Right forelimb (tissue), 1 donor: ENCODE measurements around the gene MYRF.

Experiments used
- DNase-seq: peaks from one replicate; pipeline ENCODE4 v3.0.0-alpha.2; 2018

Gene MYRF

GRCh38 chr11:61778920-61779650 is 26.6 kb downstream of the MYRF start:
- no peak for DNase-seq

- no peak for DNase-seq
These were observed 27.5 kb downstream of the MYRF start for GRCh38 chr11:61779666-61780525.

- DNase-seq: no peak
These were observed 28.2 kb downstream of the MYRF start for GRCh38 chr11:61780581-61781162.

- no peak for DNase-seq
These were observed 29.1 kb downstream of the MYRF start for GRCh38 chr11:61781585-61781984.

GRCh38 chr11:61782299-61782698 is 29.9 kb downstream of the MYRF start:
- DNase-seq: no peak

- no peak for DNase-seq
These were observed 30.4 kb downstream of the MYRF start for GRCh38 chr11:61782841-61783240.

- no peak for DNase-seq
These were observed 31.5 kb downstream of the MYRF start for GRCh38 chr11:61783717-61784505.

- no peak for DNase-seq
These were observed 32.0 kb downstream of the MYRF start for GRCh38 chr11:61784506-61784805.

DNA sequence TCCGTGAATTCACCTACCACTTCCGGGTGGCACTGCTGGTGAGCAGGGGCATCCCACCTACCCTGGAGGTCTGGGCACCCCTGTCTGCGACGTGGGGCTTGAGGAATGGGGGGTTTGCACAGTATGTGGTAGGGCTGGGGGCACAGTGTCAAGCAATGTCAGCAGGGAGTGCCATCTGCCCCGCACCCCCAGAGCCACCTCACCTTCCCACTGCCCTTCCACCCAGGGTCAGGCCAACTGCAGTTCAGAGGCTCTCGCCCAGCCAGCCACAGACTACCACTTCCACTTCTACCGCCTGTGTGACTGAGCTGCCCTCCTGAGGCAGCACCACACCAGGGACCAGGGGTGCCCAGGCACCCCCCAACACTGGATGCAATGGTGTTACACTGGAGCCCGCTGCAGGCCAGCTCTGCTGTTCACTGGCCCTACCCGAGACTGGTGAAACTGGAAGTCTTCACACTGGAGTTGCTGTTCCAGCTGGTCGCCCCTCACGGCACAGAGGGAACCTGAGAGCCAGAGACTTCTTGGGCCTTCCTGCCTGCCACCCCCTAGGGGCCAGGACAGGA is 33.5 kb downstream of the MYRF start:
- DNase-seq: no peak

GRCh38 chr11:61787928-61788491 is 35.6 kb downstream of the MYRF start:
- no peak for DNase-seq

GRCh38 chr11:61791737-61792309 is 39.4 kb downstream of the MYRF start:
- DNase-seq: peak; percentile 81

DNA sequence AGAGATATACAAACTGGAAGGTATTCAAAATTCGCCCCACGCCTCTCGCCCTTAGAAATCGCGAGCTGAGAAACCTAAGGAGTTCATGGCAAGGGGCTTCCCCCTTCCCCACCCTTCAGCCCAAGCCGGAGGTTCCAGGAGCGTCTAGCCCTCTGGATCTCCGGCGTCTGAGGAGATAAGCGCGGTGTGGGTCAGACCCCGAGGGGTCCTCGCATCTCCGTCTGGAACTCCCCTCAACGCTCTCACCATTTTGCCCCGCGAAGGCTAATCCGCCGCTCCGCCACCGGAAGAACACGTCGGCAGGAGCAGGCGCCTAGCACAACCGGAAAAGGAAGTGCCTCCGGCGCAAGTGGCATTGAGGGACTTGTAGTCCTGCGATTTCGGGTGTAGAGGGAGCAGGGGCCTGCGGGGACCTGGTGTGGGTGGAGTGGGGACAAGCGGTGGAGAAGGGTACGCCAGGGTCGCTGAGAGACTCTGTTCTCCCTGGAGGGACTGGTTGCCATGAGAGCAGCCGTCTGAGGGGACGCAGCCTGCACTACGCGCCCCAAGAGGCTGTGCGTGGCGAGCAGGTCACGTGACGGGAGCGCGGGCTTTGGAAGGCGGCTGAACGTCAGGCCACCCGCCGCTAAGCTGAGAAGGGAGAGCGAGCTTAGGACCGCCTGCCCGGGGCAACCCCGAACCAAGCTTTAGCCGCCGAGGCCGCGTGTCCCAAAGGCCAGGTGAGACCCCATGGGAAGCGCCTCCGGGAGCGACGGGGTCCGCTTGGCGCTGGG is 40.1 kb downstream of the MYRF start, which contains the start of the genes FEN1 and TMEM258:
FEN1 (plus strand) TSS at position 602 of the 773 bp plus-strand sequence. CDS start 2,451 bp downstream, outside the sequence.
TMEM258 (minus strand) TSS at position 290 of the 773 bp plus-strand sequence; CDS start at position 249, 41 bp downstream.
- DNase-seq: peak; percentile 95

GRCh38 chr11:61793083-61793828 is 40.8 kb downstream of the MYRF start:
- no peak for DNase-seq

DNA sequence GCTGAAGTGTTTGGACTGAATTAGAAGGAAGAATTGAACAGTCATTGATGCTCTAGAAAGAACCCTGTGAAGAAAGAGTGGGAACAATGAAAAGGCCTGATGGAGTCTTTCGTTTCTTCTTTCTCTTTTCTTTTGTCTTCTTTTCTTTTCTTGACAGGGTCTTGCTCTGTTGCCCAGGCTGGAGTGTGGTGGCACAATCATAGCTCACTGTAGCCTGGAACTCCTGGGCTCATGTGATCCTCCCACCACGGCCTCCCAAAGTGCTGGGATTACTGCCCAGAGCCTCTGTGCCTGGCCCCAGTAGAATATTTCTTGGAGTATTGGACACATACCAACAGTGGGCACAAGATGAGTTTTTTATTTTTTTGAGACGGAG is 41.4 kb downstream of the MYRF start:
- no peak for DNase-seq

- DNase-seq: no peak
These were observed 42.1 kb downstream of the MYRF start for GRCh38 chr11:61794579-61794978.

DNA sequence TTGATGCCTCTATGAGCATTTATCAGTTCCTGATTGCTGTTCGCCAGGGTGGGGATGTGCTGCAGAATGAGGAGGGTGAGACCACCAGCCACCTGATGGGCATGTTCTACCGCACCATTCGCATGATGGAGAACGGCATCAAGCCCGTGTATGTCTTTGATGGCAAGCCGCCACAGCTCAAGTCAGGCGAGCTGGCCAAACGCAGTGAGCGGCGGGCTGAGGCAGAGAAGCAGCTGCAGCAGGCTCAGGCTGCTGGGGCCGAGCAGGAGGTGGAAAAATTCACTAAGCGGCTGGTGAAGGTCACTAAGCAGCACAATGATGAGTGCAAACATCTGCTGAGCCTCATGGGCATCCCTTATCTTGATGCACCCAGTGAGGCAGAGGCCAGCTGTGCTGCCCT is 43.0 kb downstream of the MYRF start:
- no peak for DNase-seq

GRCh38 chr11:61795876-61796526 is 43.6 kb downstream of the MYRF start:
- DNase-seq: no peak

DNA sequence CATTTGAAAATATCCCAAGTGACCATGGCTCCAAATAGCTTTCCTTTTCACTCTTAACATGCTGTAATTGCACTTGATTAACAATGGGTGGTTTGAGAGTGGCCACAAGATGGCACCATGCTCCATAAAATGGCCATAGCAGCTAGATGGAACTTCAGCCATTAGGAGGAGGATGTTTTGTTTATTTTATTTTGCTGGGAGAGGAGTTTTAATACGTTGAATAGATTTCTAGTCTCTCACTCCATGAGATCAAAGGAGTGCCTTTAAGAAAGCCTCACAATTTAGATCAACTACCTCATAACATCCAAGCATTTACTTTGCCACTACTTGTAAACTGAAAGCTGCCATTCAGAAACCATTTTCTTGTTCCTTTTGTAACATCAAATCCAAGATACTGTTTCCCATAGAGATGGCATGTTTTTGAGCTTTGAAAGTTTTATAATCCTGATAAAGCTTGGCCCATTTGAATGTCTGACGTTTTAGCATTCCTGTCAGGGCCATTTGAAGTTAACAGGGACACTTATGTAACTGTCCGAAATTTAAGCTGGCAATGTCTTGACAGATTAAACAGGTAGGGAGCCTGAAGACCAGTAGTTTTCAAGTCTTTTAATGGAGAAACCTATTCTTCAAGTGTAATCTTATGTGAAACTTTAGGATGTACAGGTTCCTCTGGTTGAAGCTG is 45.0 kb downstream of the MYRF start:
- peak; percentile 80 for DNase-seq

DNA sequence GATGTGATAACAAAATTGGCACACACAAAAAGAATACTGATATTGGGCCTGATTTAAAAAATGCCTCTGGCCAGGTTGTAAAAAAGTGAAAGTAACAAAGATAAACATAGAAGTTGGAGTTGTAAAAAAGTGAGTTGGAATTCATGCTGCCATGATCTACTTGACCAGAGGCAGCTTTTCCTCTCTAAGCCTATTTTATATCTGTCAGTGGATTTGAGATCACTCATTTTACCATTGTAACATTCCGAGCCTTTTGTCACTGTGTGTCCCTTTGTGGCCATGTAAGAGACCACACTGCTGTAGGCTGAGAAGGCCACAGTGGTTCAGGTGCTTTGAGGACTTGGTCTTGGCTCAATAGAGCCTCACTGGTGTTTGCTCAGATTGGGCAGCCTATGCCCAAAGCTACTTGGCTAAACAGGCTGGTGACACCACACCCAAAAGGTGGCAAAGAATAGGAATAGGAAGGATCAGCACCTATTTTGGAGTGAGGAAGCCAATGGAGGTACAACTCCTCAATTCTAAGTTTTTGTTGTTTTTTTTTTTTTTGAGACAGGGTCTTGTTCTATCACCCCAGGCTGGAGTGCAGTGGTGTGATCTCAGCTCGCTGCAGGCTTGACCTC is 47.3 kb downstream of the MYRF start:
- no peak for DNase-seq
